ENCODE data around the gene SLC6A11.

GRCh38 chr3:10810376-10810775, 5.7 kb upstream of the SLC6A11 start:
- no peak for TF ChIP-seq CTCF (IDR thresholded peaks at IDR 0.05)
- TF ChIP-seq EZH2 (IDR thresholded peaks at IDR 0.05; ENCODE audit: borderline replicate concordance, insufficient read depth, low read depth, low read length, poor library complexity, severe bottlenecking), result no peak

All from B cell (primary cell).